GM12874 (cell line): ENCODE measurements around the gene RNU7-1.

Source experiments
- CTCF ChIP-seq: IDR thresholded peaks from 2 replicates; pipeline ENCODE4 v1.5.1; 2011; ENCODE audit warnings: low read depth, mild to moderate bottlenecking, control low read depth, low read length, moderate library complexity; ENCODE audit not compliant: insufficient read depth

Gene RNU7-1

GRCh38 chr12:6950401-6950801 is 6.8 kb downstream of the RNU7-1 start:
- peak; percentile 49; the same call in 1 of the 2 replicates for TF ChIP-seq CTCF

GRCh38 chr12:6950811-6951540 is 7.4 kb downstream of the RNU7-1 start, which contains the start of gene PTPN6:
TSS of gene PTPN6 (plus strand) at chr12:6951356. CDS start at chr12:6951513, 157 bp downstream.
- no peak for TF ChIP-seq CTCF

GRCh38 chr12:6951551-6952120 is 8.0 kb downstream of the RNU7-1 start:
- no peak for TF ChIP-seq CTCF

GRCh38 chr12:6952121-6952862 is 8.7 kb downstream of the RNU7-1 start:
- TF ChIP-seq CTCF, result no peak

- TF ChIP-seq CTCF, result no peak
Observed at GRCh38 chr12:6952863-6953441, 9.3 kb downstream of the RNU7-1 start.

GRCh38 chr12:6953442-6954315 is 10.1 kb downstream of the RNU7-1 start:
- TF ChIP-seq CTCF, result no peak
